IMR-90 (cell line): ENCODE measurements around the gene MAGI3. TPM values are rescaled to one million over a fixed set of nuclear protein-coding genes. Genes with fewer than 3 reads are reported as not detected.

Experiments used
- ATAC-seq: fragments of 200-7000 bp; cut with Tn5 transposase; 2 replicates; pipeline ENCODE4 v1.9.1; 2020; ENCODE audit warnings: low read depth, mild to moderate bottlenecking, moderate library complexity
- BruUV-seq: library from RNA; stranded (reverse); fragments of 400-500 nt; replicated peaks from 2 replicates; lab custom pipeline; 2021; lab: Mats Ljungman, UMichigan
- CTCF ChIA-PET: fragments of 300-600 bp; formaldehyde crosslinking; extraction: SDS; loops from one replicate; lab custom pipeline; 2021; ENCODE audit warnings: antibody characterized with exemption; lab: Yijun Ruan, JAX
- POLR2A ChIA-PET: fragments of 300-600 bp; sonication (Branson Sonifier 250); formaldehyde crosslinking; loops from one replicate; lab custom pipeline; 2022; ENCODE audit warnings: antibody characterized with exemption; ENCODE audit not compliant: unreplicated experiment; lab: Charles Lee
- DNase-seq: peaks from one replicate; pipeline ENCODE4 v3.0.0; 2013
- H2AFZ ChIP-seq: replicated peaks from 2 replicates; pipeline ENCODE3; 2013; ENCODE audit warnings: low read length, mild to moderate bottlenecking; ENCODE audit not compliant: poor library complexity
- H2AK5ac ChIP-seq: 2 replicates; pipeline ENCODE4 v1.6.1; 2013; ENCODE audit warnings: low read depth, low read length, inconsistent platforms
- H2AK9ac ChIP-seq: replicated peaks from 2 replicates; pipeline ENCODE3; 2013; ENCODE audit warnings: mild to moderate bottlenecking, low read depth, low read length, moderate library complexity; ENCODE audit not compliant: poor library complexity
- H2BK120ac ChIP-seq: 2 replicates; pipeline ENCODE4 v1.6.1; 2013; ENCODE audit warnings: low read depth, low read length, inconsistent platforms
- H2BK15ac ChIP-seq: 3 replicates; pipeline ENCODE4 v1.6.1; 2013; ENCODE audit warnings: low read depth, low read length, inconsistent platforms
- H2BK20ac ChIP-seq: 2 replicates; pipeline ENCODE4 v1.6.1; 2013; ENCODE audit warnings: low read depth, mild to moderate bottlenecking, inconsistent platforms, low read length, moderate library complexity
- H2BK5ac ChIP-seq: 2 replicates; pipeline ENCODE4 v1.6.1; 2013; ENCODE audit warnings: mild to moderate bottlenecking, low read depth, low read length, inconsistent platforms; ENCODE audit not compliant: poor library complexity, severe bottlenecking
- H3K14ac ChIP-seq: replicated peaks from 2 replicates; pipeline ENCODE4 v1.6.1; 2013; ENCODE audit warnings: low read depth, low read length, inconsistent platforms
- H3K18ac ChIP-seq: 2 replicates; pipeline ENCODE4 v1.6.1; 2013; ENCODE audit warnings: low read depth, low read length, control low read depth
- H3K23ac ChIP-seq: 2 replicates; pipeline ENCODE4 v1.6.1; 2013; ENCODE audit warnings: low read depth, low read length, inconsistent platforms
- H3K27ac ChIP-seq: 2 replicates; pipeline ENCODE4 v1.5.1; 2013; ENCODE audit warnings: mild to moderate bottlenecking, control low read depth, low read length; ENCODE audit not compliant: insufficient read depth
- H3K27me3 ChIP-seq: 2 replicates; pipeline ENCODE4 v1.6.1; 2013; ENCODE audit warnings: low read length; ENCODE audit not compliant: control insufficient read depth, insufficient read depth
- H3K36me3 ChIP-seq: 2 replicates; pipeline ENCODE4 v1.6.1; 2013; ENCODE audit warnings: low read length, mixed read lengths; ENCODE audit not compliant: control insufficient read depth, insufficient read depth
- H3K4ac ChIP-seq: 2 replicates; pipeline ENCODE4 v1.6.1; 2013; ENCODE audit warnings: low read depth, low read length, inconsistent platforms
- H3K4me1 ChIP-seq: 2 replicates; pipeline ENCODE4 v1.6.1; 2013; ENCODE audit warnings: low read length, mixed read lengths; ENCODE audit not compliant: control insufficient read depth, insufficient read depth
- H3K4me2 ChIP-seq: 2 replicates; pipeline ENCODE4 v1.6.1; 2013; ENCODE audit warnings: low read depth, mild to moderate bottlenecking, control low read depth, low read length, moderate library complexity
- H3K4me3 ChIP-seq: 2 replicates; pipeline ENCODE4 v1.5.1; 2013; ENCODE audit warnings: low read depth, mild to moderate bottlenecking, control low read depth, low read length, moderate library complexity; ENCODE audit not compliant: insufficient read depth
- H3K56ac ChIP-seq: 2 replicates; pipeline ENCODE4 v1.6.1; 2013; ENCODE audit warnings: low read length, inconsistent platforms; ENCODE audit not compliant: insufficient read depth; ENCODE audit errors: extremely low read depth
- H3K79me1 ChIP-seq, 2 experiments: 2 replicates each; pipeline ENCODE4 v1.6.1; 2013; ENCODE audit warnings: low read length in 2 of 2, inconsistent platforms in 1 of 2, low read depth in 1 of 2
- H3K9ac ChIP-seq: 2 replicates; pipeline ENCODE4 v1.6.1; 2013; ENCODE audit warnings: low read depth, low read length, control low read depth
- H3K9me1 ChIP-seq: 2 replicates; pipeline ENCODE4 v1.6.1; 2013; ENCODE audit warnings: low read length, inconsistent platforms; ENCODE audit not compliant: insufficient read depth
- H3K9me3 ChIP-seq: 2 replicates; pipeline ENCODE4 v1.6.1; 2013; ENCODE audit warnings: low read length; ENCODE audit not compliant: control insufficient read depth, insufficient read depth
- H4K20me1 ChIP-seq: 2 replicates; pipeline ENCODE4 v1.6.1; 2013; ENCODE audit warnings: low read length, inconsistent platforms; ENCODE audit not compliant: insufficient read depth
- H4K5ac ChIP-seq: 2 replicates; pipeline ENCODE4 v1.6.1; 2013; ENCODE audit warnings: mild to moderate bottlenecking, low read depth, low read length, control low read depth
- H4K8ac ChIP-seq, 2 experiments: 2 replicates each; pipeline ENCODE4 v1.6.1; 2013; ENCODE audit warnings: low read depth in 2 of 2, low read length in 2 of 2, control low read depth in 1 of 2, inconsistent platforms in 1 of 2
- H4K91ac ChIP-seq: 2 replicates; pipeline ENCODE4 v1.6.1; 2013; ENCODE audit warnings: low read depth, low read length, inconsistent platforms; ENCODE audit not compliant: insufficient read depth
- BHLHE40 ChIP-seq: fragments of 150-350 bp; IDR thresholded peaks from 2 replicates; pipeline ENCODE4 v1.6.1; 2016; ENCODE audit warnings: mild to moderate bottlenecking, low read depth, low read length
- CEBPB ChIP-seq: IDR thresholded peaks from 2 replicates; pipeline ENCODE4 v1.6.1; 2012; ENCODE audit warnings: low read depth, low read length, improper control_type of control experiment
- CHD1 ChIP-seq: IDR thresholded peaks from 2 replicates; pipeline ENCODE4 v1.6.1; 2012; ENCODE audit warnings: low read depth, low read length, improper control_type of control experiment
- CTCF ChIP-seq: conservative IDR thresholded peaks from 2 replicates; pipeline ENCODE4 v1.5.1; 2012; ENCODE audit warnings: mild to moderate bottlenecking, low read depth, low read length, improper control_type of control experiment
- ELK1 ChIP-seq: fragments of 150-350 bp; IDR thresholded peaks from 2 replicates; pipeline ENCODE4 v1.6.1; 2016; ENCODE audit warnings: low read depth, mild to moderate bottlenecking, low read length, moderate library complexity, borderline replicate concordance
- FOS ChIP-seq: fragments of 150-350 bp; IDR thresholded peaks from 2 replicates; pipeline ENCODE4 v1.6.1; 2016; ENCODE audit warnings: low read depth, low read length
- MAFK ChIP-seq: IDR thresholded peaks from 2 replicates; pipeline ENCODE4 v1.6.1; 2012; ENCODE audit warnings: low read depth, low read length, improper control_type of control experiment
- MXI1 ChIP-seq: IDR thresholded peaks from 2 replicates; pipeline ENCODE4 v1.6.1; 2012; ENCODE audit warnings: low read depth, mild to moderate bottlenecking, low read length, moderate library complexity, borderline replicate concordance
- NFE2L2 ChIP-seq: fragments of 150-350 bp; IDR thresholded peaks from 2 replicates; pipeline ENCODE4 v1.6.1; 2016; ENCODE audit warnings: low read depth, mild to moderate bottlenecking, low read length
- POLR2A ChIP-seq: IDR thresholded peaks from 2 replicates; pipeline ENCODE4 v1.6.1; 2012; ENCODE audit warnings: mild to moderate bottlenecking, low read depth, low read length
- RAD21 ChIP-seq: IDR thresholded peaks from 2 replicates; pipeline ENCODE4 v1.6.1; 2012; ENCODE audit warnings: low read length, improper control_type of control experiment
- RFX5 ChIP-seq: IDR thresholded peaks from 2 replicates; pipeline ENCODE4 v1.8.0; 2012; ENCODE audit warnings: low read depth, mild to moderate bottlenecking, low read length, moderate library complexity
- USF2 ChIP-seq: fragments of 150-350 bp; IDR thresholded peaks from 2 replicates; pipeline ENCODE4 v1.6.1; 2017; ENCODE audit warnings: mild to moderate bottlenecking, antibody characterized with exemption, low read length, low read depth
- WGBS, 2 experiments: methylation state at CpG; one replicate each; pipeline versions ENCODE4 v1.1.5 to v1.1.7; 2013; ENCODE audit warnings: missing lambda C conversion rate in 2 of 2; ENCODE audit not compliant: insufficient read length in 1 of 2; ENCODE audit errors: extremely low coverage in 2 of 2; 5-methylcytosine and 5-hydroxymethylcytosine counted together
- dilution Hi-C: fragments of 300-500 bp; cut with HindIII; formaldehyde crosslinking; loops from one replicate; pipeline ENCODE4 v1.14.3; 2018; ENCODE audit warnings: low sequenced_read_pairs; ENCODE audit not compliant: unreplicated experiment
- in situ Hi-C: fragments of 300-500 bp; cut with MboI; formaldehyde crosslinking; loops from 3 replicates; pipeline ENCODE4 v1.14.3; 2019; ENCODE audit warnings: low sequenced_read_pairs, inconsistent platforms, mixed read lengths
- intact Hi-C: fragments of 100-400 bp; cut with micrococcal nuclease; formaldehyde crosslinking; loops from 2 replicates; pipeline ENCODE4 v1.10.0; 2022
- polyA plus RNA-seq, 3 experiments: library from polyadenylated mRNA; depleted of rRNA; stranded (reverse); fragments of >200 nt; gene quantifications; 2 replicates each; pipeline ENCODE4 v1.2.3, GENCODE V29; 2012; ENCODE audit warnings: low replicate concordance in 1 of 3
- total RNA-seq: library from RNA; depleted of rRNA; stranded (reverse); fragments of >200 nt; gene quantifications from 2 replicates; pipeline ENCODE4 v1.2.3, GENCODE V29; 2012

MAGI3 gene
- total and polyA plus RNA-seq, 2 of the 4 experiments (the other 2 are of a cell fraction), result 2.5 to 8.8 TPM

GRCh38 chr1:113369699-113370098, 20.6 kb upstream of the MAGI3 start:
- no TSS peak for BruUV-seq
- Histone ChIP-seq H2AFZ (no peak overlapping the region), H4K20me1 (no peaks in the 10 kb centered on the region), H2BK120ac (no peak overlapping the region), H3K36me3 (no peaks in the 10 kb centered on the region), H3K27ac (no peak overlapping the region), H3K4ac (no peak overlapping the region), H3K9me1 (no peaks in the 10 kb centered on the region), H4K91ac (no peak overlapping the region), H3K27me3 (no peaks in the 10 kb centered on the region), H3K18ac (no peak overlapping the region), H3K79me1 (no peaks in the 10 kb centered on the region), H3K9me3 (no peaks in the 10 kb centered on the region), H3K4me3 (no peak overlapping the region), H2BK20ac (no peak overlapping the region), H3K56ac (no peak overlapping the region), H4K5ac (no peak overlapping the region), H4K8ac (no peak overlapping the region), H2BK5ac (no peak overlapping the region), H3K4me2 (no peak overlapping the region), H3K14ac (no peak overlapping the region), H2AK5ac (no peak overlapping the region), H2AK9ac (no peak overlapping the region), H3K4me1 (no peaks in the 10 kb centered on the region), H3K23ac (no peak overlapping the region), H3K9ac (no peak overlapping the region), H2BK15ac (no peak overlapping the region)
- in situ Hi-C loops (no loop called here), dilution Hi-C loops (no loop called here), intact Hi-C loops (no loop called here)
- POLR2A ChIA-PET, result no interaction called here
- no peak for ATAC-seq
- TF ChIP-seq RAD21 (no peak), POLR2A (no peak), RFX5 (no peak), ELK1 (no peak), MAFK (no peak), USF2 (no peak), CTCF (no peak), CEBPB (no peak), FOS (no peak), BHLHE40 (no peak), NFE2L2 (no peak), CHD1 (no peak), MXI1 (no peak)
- no peak for DNase-seq
- CTCF ChIA-PET, result no interaction called here
- WGBS, 2 experiments, result no CpG with 5 or more reads among the region's 1 CpG
